Stimulated activated CD4-positive, alpha-beta T cell treated with anti-CD3 and anti-CD28 coated beads, Interleukin-12 subunit alpha, Interleukin-12 subunit beta, amount 100 ng/mL, for 24 hours (primary cell): Measurements from ENCODE around the gene EVA1C.
"Not testable (repeated sequence)": the region's sequence is repeated elsewhere in the genome, so short reads cannot be mapped to it uniquely, and the experiment has no call there.

Experiments
- DNase-seq, 2 experiments: peaks; one replicate each; pipeline ENCODE4 v3.0.0-alpha.2; 2020; ENCODE audit warnings: low read depth in 2 of 2

EVA1C gene

DNA sequence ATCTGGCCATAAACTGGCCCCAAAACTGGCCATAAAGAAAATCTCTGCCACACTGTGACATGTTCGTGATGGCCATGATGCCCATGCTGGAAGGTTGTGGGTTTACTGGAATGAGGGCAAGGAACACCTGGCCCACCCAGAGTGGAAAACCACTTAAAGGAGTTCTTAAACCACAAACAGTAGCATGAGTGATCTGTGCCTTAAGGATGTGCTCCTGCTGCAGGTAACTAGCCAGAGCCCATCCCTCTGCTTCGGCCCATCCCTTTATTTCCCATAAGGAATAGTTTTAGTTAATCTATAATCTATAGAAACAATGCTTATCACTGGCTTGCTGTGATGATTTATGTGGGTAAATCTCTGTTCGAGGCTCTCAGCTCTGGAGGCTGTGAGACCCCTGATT is 50.1 kb downstream of the EVA1C start:
- not testable (repeated sequence) for DNase-seq

DNA sequence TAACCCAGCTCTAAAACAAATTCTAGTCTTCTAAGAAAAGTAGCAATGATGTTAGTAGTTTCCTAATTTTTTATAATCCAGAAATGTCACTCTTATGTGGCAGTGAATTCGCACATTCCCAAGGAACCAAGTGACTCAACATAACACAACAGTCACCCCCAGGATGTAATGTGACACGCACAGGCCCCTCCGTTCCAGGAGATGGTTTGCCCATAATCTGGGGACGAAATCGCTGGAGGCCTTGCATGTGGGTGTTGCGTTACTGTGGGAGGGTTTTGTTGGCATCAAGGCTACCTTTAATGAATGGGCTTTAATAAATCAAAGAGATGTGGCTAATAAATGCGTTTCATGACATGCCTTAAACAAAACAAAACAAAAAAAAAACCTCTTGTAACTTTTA is 50.9 kb downstream of the EVA1C start:
- no peak for DNase-seq

DNA sequence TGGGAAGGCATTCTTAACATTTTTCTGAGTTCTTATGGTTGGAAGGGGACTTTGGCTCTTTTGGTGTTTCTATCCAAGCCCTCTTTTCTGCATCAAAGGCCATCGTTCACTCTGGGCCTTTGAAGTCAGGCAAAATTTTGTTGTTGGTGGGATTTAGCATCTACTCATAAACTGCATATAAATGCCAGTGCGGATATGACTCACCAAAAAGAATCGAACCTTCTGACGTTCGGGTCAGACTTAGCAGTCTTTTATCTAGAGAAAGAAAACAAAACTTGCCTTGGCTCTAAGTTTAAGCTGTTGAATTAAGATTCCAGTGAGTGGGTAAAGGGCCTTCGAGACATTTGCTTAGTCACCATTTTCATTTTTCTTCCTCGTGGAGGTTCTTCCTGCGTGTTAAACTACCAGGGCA is 51.4 kb downstream of the EVA1C start:
- no peak for DNase-seq

DNA sequence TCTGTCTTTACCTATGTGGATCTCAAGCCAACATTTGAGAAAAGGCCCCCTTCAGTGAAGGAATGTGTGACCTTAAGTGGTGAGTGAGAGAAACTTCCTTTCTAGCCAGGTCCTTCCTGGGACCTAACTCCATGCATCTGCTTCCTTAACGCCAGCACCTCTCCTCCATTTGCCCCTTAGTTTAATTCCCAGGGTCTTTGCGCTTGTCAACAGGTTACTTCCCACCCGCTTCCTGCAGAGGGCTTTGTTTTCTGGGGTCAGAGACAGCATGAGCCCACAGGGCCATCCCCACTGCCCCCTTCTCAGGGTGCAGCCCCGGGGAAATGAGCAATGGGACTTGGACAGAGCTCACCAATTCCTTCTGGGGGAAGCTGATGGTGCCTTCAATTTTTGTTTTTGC is 54.8 kb downstream of the EVA1C start:
- no peak for DNase-seq

DNA sequence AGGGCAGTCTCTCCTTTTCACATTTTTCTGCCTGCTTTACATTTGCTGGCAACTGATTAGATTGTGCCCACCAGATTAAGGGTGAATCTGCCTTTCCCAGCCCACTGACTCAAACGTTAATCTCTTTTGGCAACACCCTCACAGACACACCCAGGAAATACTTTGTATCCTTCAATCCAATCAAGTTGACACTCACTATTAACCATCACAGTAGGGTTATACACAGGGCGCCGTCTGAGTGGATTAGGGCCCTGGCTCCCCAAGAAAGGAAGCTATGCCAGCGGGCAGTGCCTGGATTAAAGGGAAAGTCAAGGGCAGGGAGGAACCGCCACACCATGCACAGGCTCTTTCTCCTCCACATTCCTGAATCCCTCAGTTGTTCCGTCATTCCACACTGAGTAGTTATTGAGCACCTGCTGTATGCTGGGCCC is 56.2 kb downstream of the EVA1C start:
- DNase-seq, result no peak

DNA sequence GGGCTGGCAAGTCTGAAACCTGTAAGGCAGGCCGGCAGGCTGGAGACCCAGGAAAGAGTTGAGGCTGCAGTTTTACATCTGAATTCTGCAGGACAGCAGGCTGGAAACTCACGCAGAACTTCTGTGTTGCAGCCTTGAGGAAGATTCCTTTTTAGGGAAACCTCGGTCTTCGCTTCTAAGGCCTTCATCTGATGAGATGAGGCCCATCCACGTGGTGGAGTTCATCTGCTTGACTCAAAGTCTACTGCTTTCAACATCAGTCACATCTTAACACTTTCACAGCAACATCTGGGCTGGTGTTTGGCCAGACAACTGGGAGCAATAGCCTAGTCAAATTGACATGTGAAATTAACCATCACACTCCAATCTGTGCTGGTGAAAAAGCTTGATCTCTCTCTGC is 57.1 kb downstream of the EVA1C start:
- DNase-seq, result no peak

DNA sequence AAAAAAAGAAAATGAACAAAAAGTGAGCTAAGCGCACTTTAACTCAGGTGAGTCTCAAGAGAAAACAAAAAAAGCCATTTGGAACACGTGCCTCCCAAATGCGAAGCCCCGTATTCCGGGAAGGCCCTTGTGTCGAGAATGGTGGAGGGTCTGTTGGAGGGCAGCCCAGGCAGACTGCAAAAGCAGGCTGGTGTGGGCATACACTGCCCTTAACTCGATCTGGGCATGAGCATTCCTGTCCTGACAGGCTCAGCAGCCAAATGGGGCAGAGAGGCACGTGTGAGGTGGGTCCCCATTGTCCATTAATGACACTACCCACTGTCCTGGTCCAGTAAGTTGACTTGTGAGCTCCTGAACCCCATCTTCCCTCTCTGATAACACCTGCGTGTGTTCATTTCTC is 57.7 kb downstream of the EVA1C start:
- no peak for DNase-seq

DNA sequence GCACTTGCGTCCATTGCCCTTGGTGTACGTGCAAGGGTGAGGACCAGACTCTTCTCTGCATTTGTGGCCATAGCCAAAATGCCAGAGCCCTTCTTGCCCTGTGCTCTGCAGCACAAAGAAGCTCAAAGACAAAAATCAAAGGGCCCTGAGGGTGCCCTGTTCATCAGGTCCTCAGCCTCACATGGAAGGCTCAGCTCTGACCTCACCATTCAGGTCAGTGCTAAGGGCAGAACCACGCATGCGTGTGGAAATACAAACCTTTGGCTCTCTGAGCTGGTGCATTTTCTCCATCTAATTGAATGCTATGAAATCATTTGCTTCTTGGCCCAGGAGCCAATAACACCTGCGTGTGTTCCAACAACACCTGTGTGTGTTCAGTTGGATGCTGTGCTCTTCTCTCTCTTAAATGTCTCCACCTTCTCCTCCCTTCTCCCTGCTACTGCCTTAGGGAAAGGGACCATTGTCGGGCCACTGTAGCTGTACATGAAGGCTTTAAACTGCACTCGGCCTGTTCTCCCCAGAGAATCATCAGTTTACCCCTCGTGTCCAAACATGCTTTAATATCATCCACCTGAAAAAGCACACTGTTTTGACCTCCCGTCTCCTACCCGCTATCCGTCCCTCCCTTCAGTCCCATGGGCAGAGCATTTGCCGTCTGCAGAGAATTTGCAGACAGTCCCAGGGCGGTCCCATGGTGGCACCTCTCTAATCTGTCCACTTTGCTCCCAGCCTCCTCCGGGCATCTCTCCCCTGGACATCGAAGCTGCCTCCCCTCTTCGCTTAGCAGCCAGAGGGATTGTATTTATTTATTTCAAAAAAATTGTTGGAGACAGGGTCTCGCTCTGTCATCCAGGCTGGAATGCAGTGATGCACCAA is 60.6 kb downstream of the EVA1C start:
- DNase-seq, result no peak

DNA sequence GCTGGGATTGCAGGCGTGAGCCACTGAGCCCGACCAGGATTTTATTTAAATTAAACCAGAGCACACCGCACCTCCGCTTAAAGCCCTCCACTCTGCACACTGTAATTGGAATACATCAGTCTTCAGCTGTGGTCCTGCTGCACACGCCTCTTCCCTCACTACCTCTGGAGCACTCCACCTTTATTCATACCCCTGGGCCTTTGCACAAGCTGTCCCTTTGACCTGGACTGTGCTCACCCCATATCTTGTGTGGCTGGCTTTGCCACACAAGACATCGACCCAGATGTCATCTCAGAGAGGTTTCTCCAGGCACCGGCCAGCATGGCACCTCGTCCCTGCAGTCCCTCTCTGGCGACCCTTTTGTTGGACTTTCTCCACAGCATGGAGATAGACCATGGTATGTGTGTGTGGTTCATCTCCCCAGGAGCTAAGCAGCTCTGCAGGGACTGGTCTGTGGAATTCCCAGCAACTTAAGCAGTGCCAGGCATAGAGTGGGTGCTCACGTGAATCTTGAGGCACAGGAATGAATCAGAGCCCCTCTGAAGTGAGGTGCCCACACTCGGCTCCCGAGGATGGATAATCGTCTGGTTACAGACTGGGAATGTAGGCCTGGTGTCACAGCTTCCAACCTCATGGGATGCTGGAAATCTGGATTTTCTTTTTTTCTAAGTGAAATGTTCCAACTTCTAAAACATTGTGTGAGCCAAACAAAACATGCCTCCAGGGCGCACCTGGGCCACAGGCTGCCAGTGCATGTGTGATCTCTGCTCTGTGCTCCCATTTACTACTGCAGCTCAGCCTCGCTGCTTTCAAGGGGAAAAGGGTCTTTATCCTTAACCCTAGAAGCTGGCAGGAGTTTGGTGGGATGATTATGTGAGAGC is 61.9 kb downstream of the EVA1C start:
- DNase-seq, result no peak

DNA sequence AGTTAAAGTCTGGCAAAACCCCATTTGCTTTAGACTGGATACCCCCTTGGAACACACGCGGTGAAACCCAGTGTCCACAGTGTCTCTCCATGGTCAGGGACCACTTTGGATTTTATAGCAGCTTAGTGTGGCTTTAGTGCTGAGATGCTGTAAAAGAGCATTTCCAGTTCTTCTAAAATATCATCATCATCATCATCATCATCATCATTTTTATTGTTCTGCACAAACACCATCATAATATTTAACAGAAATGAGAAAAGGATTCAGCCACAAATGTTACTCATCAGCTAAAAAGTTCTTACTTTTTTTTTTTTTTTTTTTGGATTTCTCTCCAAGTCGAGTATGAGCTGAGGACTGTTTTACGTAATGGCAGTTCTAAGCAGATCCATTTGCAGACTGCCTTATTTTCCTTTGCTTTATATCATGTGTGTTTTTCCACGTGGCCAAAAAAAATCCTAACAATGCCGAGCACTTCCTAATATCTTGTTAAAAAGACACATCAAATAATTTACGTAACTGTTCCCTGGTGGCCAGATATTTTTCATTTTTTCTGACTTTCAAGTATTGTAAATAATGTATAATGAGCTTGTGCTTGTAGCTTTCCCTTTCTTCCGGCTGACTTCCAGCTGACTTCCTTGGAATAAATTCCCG is 62.8 kb downstream of the EVA1C start:
- DNase-seq, result no peak

DNA sequence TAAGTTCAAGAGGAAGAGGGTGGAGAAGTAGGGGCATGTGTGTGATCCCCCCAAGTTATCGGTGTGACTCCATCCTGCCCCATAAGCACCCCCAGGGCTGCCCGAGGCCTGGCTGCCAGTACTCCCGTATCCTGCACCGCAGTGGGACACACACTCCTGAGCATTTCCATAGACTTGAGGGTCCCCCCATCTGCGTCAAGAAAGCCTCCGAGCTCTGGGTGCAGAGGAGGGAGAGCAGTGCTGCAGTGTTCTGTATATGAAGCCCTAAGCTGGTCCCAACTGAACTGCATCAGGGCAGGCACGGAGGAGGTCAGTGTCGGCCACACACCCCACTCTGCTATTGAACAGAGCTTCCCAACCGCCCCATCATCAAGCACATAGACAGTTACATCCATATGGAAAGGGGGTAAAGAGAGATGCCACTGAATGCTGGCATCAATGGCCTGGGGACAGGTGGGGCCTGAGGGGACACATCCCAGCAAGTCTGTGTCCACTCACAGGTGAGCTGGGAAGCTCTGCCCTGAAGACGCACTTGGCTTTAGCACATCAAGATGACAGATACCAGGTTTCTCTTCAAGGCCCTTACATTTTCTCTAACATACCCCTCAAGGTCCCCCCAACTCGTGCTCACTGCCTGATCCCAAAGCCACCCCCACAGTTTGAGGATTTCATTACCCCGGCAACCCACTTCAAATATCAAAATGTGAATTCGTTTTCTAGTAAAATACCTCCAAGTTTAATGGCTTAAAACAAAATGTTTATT is 64.3 kb downstream of the EVA1C start:
- DNase-seq, result no peak

DNA sequence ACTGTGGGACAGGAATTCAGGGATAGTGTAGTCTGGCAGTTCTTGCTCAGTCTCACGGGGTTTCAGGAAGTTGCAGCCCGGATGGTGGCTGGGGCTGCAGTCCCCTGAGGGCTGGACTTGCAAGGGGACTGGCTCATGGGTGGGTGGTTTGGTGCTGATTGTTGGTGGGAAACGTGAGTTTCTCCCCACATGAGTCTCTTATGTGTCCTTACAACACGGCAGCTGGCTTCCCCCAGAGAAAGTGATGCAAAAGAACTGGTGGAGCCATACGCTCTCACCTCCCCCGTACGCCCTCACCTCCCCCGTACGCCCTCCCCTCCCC is 64.9 kb downstream of the EVA1C start:
- DNase-seq, result no peak

DNA sequence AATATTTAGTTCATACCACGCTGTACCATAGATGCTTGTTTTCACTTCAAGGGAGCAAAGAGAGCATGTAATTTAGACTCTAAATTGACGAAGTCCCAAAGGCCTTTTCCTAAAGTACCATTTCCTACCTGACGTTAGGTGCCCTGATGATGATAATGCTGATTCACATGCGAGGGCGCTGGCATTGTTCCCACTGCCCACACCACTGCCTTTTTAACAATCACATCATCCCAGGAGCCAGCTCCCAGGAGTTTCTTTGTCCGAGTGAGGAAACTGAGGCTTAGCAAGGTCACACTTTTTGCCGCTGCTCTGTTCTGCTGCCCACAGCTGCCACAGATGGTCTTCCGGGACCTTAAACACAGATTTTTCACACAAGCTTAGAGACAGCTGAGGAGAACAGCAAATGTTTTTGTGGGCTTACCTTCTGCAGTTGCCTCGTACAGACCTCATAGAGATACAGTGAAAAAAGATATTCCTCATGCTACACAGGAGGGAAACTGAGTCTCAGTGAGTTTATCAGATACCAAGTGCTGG is 69.4 kb downstream of the EVA1C start:
- no peak for DNase-seq

DNA sequence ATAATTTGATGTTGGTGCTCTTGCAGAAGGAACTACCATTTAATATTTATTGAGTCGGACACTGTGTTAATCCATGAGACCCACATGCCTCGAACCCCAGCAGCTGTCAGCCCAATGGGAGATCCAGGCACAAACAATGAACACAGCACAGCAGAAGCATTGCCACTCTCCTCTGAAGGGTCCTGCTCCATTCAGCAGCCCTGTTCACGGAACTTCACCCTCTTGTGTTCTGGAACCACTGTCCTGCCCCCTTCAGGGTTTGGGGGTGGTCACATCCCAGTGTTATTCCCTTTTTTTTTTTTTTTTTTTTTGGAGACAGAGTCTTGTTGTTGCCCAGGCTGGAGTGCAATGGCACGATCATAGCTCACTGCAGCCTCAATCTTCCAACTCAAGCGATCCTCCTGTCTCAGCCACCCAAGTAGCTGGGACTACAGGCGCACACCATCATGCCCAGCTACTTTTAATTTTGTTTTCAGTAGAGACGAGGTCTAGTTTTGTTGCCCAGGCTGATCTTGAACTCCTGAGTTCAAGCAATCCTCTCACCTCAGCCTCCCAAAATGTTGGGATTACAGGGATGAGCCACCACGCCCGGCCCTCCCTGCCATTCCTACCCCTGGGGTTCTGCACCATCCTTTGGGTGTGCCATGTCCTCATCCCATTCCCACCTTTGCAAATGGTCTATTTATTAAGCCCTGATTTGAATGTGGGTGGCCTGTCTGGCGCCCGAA is 70.2 kb downstream of the EVA1C start:
- no peak for DNase-seq

DNA sequence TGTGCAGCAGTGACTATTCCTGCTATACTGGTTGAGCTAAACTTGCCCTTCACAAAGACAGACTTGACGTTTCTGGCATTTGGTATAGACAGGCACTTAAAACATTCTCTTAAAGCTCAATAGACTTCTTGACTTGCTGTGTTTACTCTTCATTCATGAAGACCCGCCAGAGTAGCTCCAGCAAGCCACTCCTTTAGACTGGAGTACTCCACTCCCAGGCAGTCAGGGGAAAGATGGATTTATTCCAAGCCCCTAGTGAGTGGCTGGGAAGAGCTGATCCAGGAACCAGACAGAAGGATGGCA is 70.7 kb downstream of the EVA1C start:
- no peak for DNase-seq

DNA sequence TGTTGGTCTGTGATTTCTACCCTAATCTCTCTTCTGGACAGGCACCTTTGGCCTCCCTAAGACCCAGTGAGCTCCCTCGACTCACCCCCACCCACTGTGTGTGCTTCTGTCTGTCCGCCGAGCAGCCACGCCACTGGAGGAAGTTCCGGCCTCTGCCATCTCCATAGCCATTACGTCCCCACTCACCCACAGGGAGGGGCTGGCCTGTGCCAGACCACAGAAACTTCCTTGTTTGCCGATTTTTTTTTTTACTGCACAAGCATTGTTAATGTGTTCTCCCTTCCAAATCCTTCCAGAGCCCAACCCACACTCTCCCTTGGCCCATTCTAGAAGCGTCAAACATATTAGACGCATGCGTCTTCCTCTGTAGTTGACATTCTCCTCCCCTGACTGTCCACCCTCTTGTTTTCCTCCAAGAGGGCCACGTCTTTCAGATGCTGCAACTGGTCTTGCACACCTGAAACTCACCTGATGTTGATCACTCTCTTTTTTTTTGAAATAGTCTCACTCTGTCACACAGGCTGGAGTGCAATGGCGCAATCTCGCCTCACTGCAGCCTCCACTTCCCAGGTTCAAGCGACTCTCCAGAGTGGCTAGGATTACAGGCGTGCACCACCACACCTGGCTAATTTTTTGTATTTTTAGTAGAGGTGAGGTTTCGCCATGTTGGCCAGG is 72.3 kb downstream of the EVA1C start:
- DNase-seq, result no peak

DNA sequence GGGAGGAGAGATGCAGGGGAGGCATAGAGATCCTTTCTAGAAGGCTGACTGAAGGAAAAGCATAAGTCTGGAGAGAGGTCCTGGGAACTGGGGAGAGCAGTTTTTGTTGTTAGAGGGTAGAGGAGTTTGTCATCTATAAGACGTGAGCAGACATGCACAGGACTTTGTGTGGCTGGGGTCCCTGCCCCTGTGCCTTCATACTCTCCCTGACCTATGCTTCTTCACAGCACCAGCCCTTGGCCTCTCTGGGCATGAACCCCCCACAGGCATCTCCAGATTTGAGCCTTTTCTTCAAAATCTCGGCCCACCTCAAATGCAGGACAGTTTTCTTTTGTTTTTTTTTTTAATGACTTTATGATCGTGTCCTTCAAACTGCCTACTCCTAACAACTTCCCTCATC is 79.9 kb downstream of the EVA1C start:
- no peak for DNase-seq

DNA sequence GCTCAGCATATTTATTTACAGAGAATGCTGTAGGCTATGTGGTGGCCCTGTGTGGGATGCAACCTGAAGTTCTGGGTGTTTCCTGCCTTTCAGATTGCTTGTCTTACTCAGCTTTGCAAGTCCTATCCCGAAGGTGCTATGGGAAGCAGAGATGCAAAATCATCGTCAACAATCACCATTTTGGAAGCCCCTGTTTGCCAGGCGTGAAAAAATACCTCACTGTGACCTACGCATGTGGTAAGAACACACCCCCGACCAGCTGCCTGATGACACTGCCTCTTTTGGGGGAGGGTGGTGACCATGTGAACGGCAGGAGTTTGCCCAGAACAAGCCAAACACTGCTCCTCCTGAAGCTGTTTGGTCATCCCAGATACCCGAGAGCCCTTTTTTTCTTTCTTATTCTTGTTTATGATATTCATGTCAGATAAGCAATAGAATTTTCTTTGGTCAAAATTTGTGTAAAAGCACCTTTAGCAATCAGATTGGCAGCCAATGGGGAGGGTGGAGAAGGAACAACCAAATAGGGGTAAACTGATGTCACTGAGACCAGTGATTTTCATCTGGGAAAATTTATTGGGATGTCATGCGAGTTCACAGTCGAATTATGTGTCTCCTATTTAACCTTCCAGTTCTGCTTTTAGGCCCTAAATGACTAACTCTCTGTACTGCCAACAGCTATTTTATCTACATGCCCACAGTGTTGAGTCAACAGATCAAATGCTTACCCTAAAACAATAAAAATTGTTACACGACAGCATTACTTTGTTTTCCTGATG is 82.6 kb downstream of the EVA1C start:
- no peak for DNase-seq

DNA sequence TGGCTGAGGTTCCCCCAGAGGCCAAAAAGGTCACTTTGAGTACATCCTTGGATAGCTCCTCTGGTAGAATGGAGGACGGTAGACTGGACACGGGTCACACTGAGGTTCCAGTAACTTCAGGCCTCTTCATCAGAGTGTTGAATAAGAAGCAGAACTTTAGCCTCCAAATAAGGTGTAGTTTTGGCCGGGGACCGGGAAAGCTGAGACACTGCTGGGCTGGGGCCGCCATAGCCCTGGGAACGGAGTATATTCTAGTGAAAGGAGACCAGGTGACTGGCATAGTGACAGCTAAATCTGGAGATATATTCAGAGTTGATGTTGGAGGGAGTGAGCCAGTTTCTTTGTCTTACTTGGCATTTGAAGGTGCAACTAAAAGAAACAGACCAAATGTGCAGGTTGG is 84.1 kb downstream of the EVA1C start:
- no peak for DNase-seq
